ENCODE measurements around the gene CDYL. TPM values are rescaled to one million over a fixed set of nuclear protein-coding genes. Genes with fewer than 3 reads are reported as not detected.

The CDYL gene
- total RNA-seq, 1 donor from 2014 or later, result 31.8 TPM

GRCh38 chr6:4920914-4921410 lies 144.8 kb downstream of the CDYL start:
- intact Hi-C loops (cut with micrococcal nuclease), result no loop called here
- ATAC-seq (no peak), DNase-seq (no peak)

- intact Hi-C loops (cut with micrococcal nuclease), result no loop called here
- ATAC-seq, result peak; percentile 24
- no peak for DNase-seq
Measured at GRCh38 chr6:4922488-4923037, 146.4 kb downstream of the CDYL start.

GRCh38 chr6:4923081-4923480 lies 146.9 kb downstream of the CDYL start:
- DNase-seq (no peak), ATAC-seq (no peak)
- intact Hi-C loops (cut with micrococcal nuclease), result no loop called here

- ATAC-seq, result no peak
- intact Hi-C loops (cut with micrococcal nuclease), result no loop called here
- DNase-seq, result no peak
Measured at GRCh38 chr6:4924661-4925271, 148.6 kb downstream of the CDYL start.

GRCh38 chr6:4925580-4925979 lies 149.4 kb downstream of the CDYL start:
- DNase-seq (no peak), ATAC-seq (peak; percentile 93)
- intact Hi-C loops (cut with micrococcal nuclease), result no loop called here

GRCh38 chr6:4928426-4928825 lies 152.2 kb downstream of the CDYL start:
- ATAC-seq (no peak), DNase-seq (no peak)
- intact Hi-C loops (cut with micrococcal nuclease), result no loop called here

GRCh38 chr6:4929097-4929718 lies 153.0 kb downstream of the CDYL start:
- no peak for DNase-seq
- no peak for ATAC-seq
- intact Hi-C loops (cut with micrococcal nuclease), result no loop called here

- ATAC-seq, result peak; percentile 22
- DNase-seq, result no peak
Measured at GRCh38 chr6:4930025-4930691, 154.0 kb downstream of the CDYL start.

GRCh38 chr6:4931530-4932227 lies 155.5 kb downstream of the CDYL start:
- DNase-seq (no peak), ATAC-seq (no peak)
- intact Hi-C loops (cut with micrococcal nuclease), result no loop called here

More at GRCh38 chr6:4930025-4930691, 154.0 kb downstream of the CDYL start:
- intact Hi-C loops (cut with micrococcal nuclease), result no loop called here

GRCh38 chr6:4932228-4932903 lies 156.2 kb downstream of the CDYL start:
- DNase-seq (no peak), ATAC-seq (no peak)
- intact Hi-C loops (cut with micrococcal nuclease), result no loop called here

GRCh38 chr6:4935486-4935885 lies 159.3 kb downstream of the CDYL start:
- intact Hi-C loops (cut with micrococcal nuclease), result no loop called here
- DNase-seq (no peak), ATAC-seq (no peak)

- DNase-seq (no peak), ATAC-seq (no peak)
- intact Hi-C loops (cut with micrococcal nuclease), result no loop called here
Measured at GRCh38 chr6:4935975-4936680, 159.9 kb downstream of the CDYL start.

GRCh38 chr6:4936681-4937041 lies 160.5 kb downstream of the CDYL start:
- intact Hi-C loops (cut with micrococcal nuclease), result no loop called here
- ATAC-seq (peak; percentile 50), DNase-seq (no peak)

- no peak for ATAC-seq
- no peak for DNase-seq
- intact Hi-C loops (cut with micrococcal nuclease), result no loop called here
Measured at GRCh38 chr6:4937414-4937813, 161.2 kb downstream of the CDYL start.

- ATAC-seq (no peak), DNase-seq (no peak)
- intact Hi-C loops (cut with micrococcal nuclease), result no loop called here
Measured at GRCh38 chr6:4939241-4939640, 163.0 kb downstream of the CDYL start.

GRCh38 chr6:4940416-4940815 lies 164.2 kb downstream of the CDYL start:
- no peak for DNase-seq
- no peak for ATAC-seq
- intact Hi-C loops (cut with micrococcal nuclease), result no loop called here

- peak; percentile 92 for ATAC-seq
- no peak for DNase-seq
- intact Hi-C loops (cut with micrococcal nuclease), result no loop called here
Measured at GRCh38 chr6:4941782-4942672, 165.8 kb downstream of the CDYL start.

- ATAC-seq (peak; percentile 69), DNase-seq (no peak)
- intact Hi-C loops (cut with micrococcal nuclease), result no loop called here
Measured at GRCh38 chr6:4942673-4943009, 166.4 kb downstream of the CDYL start.
